HG02970 (cell line): ENCODE data around the gene VTI1A.
"Not testable (repeated sequence)": the region's sequence is repeated elsewhere in the genome, so short reads cannot be mapped to it uniquely, and the experiment has no call there.

Experiments used
- ATAC-seq: cut with Tn5 transposase; IDR thresholded peaks from one replicate; pipeline ENCODE4 v1.9.1; 2021; ENCODE audit warnings: mild to moderate bottlenecking, moderate library complexity, moderate number of reproducible peaks; ENCODE audit not compliant: unreplicated experiment, low FRiP score

The VTI1A gene

GRCh38 chr10:112536663-112537062, 89.6 kb downstream of the VTI1A start:
- ATAC-seq = no peak

DNA sequence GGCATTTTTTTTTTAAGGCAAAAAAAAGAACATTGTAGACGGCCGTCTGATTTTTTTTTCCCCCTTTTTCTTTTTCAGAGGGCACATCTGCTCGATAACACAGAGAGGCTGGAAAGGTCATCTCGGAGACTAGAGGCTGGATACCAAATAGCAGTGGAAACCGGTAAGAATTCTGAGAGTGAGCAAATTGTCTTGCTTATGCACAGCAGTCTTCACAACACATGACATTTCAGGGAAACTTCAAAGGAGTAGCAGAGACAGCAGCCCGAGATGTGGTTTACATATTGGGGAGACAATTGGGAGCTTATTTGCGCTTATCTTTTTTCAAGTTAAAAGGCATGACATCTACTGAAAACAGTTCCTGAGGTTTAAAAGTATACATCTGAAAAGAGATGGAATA, 91.2 kb downstream of the VTI1A start:
- no peak for ATAC-seq

GRCh38 chr10:112539340-112539739, 92.3 kb downstream of the VTI1A start:
- ATAC-seq = no peak

- ATAC-seq = not testable (repeated sequence)
Measured at GRCh38 chr10:112542823-112543222, 95.8 kb downstream of the VTI1A start.

- ATAC-seq = no peak
Measured at GRCh38 chr10:112546474-112546873, 99.5 kb downstream of the VTI1A start.

- ATAC-seq = no peak
Measured at GRCh38 chr10:112548535-112549276, 101.7 kb downstream of the VTI1A start.

GRCh38 chr10:112552593-112553110, 105.6 kb downstream of the VTI1A start:
- ATAC-seq = no peak

DNA sequence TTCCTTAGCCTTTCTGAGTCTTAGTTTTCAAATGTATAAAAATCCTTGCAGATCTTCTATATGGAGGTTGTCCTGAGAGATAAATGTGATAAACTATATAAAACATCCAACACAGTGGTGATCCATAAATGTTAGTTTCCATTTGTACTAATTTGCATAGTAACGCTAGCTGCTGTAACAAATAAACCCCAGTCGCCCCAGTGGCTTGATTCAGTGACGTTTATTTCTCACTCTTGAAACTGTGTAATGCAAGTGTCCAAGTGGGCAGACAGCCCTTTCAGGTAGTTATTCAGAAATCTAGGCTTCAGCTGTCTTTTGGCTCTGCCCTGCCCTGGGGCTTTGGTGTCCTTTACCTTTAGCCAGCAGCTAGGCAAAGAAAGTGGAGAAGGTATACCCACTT, 106.3 kb downstream of the VTI1A start:
- ATAC-seq = no peak

DNA sequence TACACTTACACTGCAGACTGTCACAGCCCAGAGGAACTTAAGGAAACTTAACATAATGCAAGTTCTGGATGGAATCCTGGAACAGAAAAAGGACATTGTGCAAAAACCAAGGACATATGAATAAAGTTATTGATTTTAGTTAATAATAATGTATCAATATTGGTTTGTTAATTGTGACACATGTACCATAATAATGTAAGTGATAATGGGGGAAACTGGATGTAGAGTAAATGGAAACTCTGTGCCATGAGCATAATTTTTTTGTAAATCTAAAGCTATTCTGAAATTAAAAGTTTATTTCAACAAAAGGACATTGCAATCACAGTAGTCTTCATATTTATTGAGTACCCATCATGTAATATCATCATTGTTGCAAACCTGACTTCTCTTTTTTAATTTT, 107.2 kb downstream of the VTI1A start:
- ATAC-seq = no peak

DNA sequence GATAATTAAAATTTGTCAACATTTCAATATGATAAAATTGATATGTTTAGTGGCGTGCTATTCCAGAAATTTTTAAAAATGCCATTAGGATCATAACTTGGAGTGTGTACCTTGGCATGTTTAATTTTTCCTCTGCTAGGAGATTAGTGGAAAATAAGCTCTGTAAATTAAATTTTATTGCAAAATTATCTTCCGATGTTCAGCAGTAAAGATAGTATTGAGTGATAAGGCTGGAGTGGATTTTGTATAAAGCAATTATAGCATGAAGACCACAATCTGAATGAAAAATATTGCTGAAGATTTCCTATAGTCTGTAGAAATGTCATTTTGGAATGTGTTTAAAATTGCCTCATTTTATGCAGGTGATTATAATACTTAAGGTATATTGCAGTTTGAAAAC, 110.2 kb downstream of the VTI1A start:
- no peak for ATAC-seq

GRCh38 chr10:112558476-112559142, 111.6 kb downstream of the VTI1A start:
- no peak for ATAC-seq

DNA sequence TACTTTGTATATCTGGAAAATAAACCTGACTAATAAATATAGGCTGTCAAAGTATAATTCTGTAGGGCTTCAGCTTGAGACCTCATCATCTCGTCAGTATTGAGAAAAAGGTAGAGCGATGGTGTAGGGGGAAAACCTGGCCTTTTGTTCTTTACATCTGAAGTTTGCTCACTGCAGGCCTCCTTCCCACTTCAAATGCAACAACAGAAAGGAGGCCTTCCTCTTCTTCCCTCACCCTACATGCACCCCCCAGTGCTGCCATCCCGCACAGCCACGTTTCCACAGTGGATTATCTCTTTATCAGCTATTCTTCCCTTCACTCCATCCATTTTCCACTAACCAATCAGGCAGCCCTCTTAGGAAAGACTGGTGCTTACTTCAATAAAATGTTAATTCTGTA, 112.3 kb downstream of the VTI1A start:
- ATAC-seq = no peak

GRCh38 chr10:112562122-112562521, 115.1 kb downstream of the VTI1A start:
- no peak for ATAC-seq

DNA sequence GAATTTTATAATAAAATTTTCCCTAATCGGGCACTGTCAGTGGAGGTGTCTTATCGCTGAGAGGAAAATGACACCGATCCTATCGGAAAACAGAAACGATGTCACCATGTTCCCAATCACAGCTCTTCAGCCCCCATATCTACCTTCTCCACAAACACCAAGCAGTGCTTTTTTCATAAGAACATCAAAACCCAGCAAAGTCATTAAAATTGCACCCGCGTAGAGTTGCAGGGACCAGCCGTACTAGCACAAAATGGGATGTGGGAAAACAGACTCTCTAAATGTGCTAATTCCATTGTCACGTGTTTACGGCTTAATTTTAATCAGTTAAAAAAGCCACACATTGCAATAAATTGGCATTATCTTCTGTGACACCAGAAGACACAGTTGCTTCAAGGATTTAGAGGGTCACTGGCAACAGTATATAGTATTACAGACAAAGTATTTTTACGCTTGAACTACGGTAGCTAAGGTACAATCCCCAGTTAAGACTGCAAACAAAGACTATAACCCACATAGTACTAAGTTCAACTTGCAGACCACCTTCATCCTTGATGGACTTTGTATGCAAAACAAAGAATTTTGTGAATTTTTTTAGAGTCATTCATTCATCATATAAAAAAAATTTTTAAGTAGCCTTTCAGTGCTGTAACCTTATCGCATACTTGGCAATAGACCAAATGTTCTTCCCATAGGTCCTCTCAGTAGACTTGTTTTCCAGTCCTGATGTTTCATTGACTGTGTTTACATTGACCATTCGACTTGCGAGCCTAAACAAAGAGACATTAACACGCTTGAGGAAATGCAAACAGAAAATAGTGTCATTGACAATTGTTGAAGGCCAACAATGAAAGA, 116.0 kb downstream of the VTI1A start:
- no peak for ATAC-seq

- no peak for ATAC-seq
Measured at GRCh38 chr10:112564337-112564736, 117.3 kb downstream of the VTI1A start.

DNA sequence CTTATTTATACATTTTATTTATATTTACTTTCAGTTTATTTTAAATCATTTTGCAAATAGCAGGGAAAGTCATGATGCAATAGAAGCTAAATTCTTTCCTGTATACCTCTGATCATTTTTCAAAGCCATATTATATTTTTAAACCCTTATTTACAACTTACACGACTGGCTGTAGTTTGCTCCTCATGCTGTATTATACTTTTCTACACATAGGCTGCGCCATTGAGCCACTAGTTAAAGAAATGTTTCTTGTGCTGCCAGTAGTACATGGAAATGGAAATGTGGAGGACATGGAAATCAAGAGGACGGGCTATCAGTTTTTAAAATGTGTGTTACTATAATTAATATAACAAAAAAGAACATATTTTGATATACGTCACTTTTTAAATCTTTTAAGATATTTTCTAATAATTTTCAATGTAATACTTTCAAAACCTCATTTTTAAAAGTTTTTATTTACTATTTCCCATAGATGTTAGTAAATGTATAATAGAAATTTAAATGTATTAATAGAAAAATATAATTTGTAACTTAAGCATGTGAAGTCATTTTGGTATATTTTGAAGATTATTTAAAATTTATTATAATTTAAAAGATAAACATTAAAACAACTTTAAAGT, 118.5 kb downstream of the VTI1A start:
- ATAC-seq = no peak

DNA sequence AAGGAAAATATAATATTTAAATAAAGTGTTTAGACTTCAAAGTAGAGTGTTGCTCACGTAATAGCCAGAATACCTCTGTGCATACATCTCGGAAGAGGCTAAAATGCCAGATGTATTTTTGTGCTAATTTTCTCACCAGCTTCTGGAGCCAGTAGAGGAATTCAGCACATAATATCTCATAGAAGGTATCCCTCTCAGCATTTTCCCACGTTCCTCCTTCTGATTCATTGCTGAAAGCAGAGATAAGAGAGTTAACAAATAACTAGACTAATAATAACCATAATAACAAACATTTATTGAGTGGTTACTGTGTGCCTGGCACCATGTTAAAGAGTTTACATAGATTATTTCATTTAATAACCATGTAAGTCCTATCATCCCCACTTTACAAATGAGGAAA, 123.6 kb downstream of the VTI1A start:
- no peak for ATAC-seq

DNA sequence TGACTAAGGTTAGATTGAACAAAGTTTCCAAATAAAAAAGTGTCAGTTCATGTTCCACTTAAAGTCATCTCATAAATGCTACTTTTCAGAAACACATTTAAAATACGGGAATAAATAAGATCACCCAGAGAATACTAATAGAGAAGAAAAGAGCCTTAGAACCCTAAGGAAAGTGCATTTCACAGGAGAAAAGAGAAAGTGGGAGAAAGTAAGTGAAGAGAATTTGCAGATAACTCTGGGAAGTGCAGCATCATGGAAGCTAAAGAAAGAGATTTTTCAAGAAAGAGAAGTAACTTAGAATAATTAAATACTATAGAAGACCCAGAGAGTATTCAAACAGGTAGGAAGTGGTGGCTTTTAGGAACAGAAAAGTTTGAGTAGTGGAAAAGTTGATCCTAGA, 132.6 kb downstream of the VTI1A start:
- ATAC-seq = no peak

- no peak for ATAC-seq
Measured at GRCh38 chr10:112580267-112580666, 133.3 kb downstream of the VTI1A start.

DNA sequence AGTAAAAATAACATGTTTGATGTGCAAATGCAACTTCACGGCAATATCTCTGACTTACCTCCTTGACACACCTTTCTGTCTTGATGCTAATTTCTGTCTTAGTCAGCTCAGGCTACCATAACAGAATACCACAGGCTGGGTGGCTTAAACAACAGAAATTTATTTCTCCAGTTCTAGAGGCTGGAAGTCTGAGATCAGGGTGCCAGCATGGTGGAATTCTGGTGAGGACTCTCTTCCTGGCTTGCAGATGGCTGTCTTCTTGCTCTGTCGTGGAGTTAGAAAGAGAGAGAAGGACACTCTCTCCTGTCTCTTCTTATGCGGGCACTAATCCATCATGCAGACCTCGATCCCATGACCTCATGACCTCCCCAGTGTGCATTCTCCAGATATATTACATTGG, 134.9 kb downstream of the VTI1A start:
- no peak for ATAC-seq
